MM.1S (cell line): ENCODE results near the gene ZNF212.

Source experiments
- EZH2 ChIP-seq: fragments of 300-600 bp; sonication (generic); optimal IDR thresholded peaks from 2 replicates; pipeline ENCODE3; 2017; ENCODE audit warnings: low read depth, mild to moderate bottlenecking, antibody characterized with exemption, low read length, mixed read lengths
- EZH2phosphoT487 ChIP-seq: fragments of 300-600 bp; sonication (generic); IDR thresholded peaks from 2 replicates; pipeline ENCODE4 v1.6.1; 2018; ENCODE audit warnings: antibody characterized with exemption, low read length
- TF ChIP-seq, protein P1 (sequence below): fragments of 300-600 bp; sonication (generic); IDR thresholded peaks from 2 replicates; pipeline ENCODE4 v1.5.1; 2016; ENCODE audit warnings: antibody characterized with exemption, low read length, mixed read lengths

DNA sequence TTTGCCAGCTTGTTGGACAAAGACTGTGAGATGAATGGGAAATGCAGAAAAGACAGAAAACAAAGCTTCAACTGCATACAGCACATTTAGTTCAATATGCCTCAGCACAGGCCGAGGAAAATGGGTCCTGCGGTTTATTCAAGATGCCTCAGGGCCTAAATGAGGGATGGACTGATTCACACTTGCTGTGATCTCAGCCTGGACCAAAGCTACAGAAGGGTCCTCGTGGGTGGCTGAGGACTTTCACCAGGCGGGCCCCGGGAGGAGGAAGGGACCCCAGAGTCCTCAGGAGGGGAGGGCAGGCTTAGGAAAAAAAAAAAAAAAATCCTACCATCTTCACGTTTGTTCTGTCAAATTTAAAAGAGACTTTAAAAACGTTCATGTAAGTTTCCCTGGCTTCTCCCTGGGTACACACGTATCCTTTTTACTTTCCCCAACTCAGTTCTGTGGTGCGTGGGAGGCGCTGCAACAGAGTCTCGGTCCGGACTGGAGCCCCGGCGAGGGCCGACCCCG, 21.9 kb downstream of the ZNF212 start:
- TF ChIP-seq, protein P1, sequence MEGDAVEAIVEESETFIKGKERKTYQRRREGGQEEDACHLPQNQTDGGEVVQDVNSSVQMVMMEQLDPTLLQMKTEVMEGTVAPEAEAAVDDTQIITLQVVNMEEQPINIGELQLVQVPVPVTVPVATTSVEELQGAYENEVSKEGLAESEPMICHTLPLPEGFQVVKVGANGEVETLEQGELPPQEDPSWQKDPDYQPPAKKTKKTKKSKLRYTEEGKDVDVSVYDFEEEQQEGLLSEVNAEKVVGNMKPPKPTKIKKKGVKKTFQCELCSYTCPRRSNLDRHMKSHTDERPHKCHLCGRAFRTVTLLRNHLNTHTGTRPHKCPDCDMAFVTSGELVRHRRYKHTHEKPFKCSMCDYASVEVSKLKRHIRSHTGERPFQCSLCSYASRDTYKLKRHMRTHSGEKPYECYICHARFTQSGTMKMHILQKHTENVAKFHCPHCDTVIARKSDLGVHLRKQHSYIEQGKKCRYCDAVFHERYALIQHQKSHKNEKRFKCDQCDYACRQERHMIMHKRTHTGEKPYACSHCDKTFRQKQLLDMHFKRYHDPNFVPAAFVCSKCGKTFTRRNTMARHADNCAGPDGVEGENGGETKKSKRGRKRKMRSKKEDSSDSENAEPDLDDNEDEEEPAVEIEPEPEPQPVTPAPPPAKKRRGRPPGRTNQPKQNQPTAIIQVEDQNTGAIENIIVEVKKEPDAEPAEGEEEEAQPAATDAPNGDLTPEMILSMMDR: no peak
- TF ChIP-seq EZH2 (no peak), EZH2phosphoT487 (no peak)
